GM12878 (cell line): ENCODE results near the gene FBF1. TPM values are rescaled to one million over a fixed set of nuclear protein-coding genes. Genes with fewer than 3 reads are reported as not detected.

Source experiments
- ATAC-seq: fragments of 200-7000 bp; cut with Tn5 transposase; 3 replicates; pipeline ENCODE4 v1.9.1; 2020; ENCODE audit warnings: mild to moderate bottlenecking, moderate library complexity
- BruUV-seq: library from RNA; stranded (reverse); fragments of 400-500 nt; replicated peaks from 2 replicates; lab custom pipeline; 2021; lab: Mats Ljungman, UMichigan
- CTCF ChIA-PET: fragments of 300-600 bp; sonication (Branson Sonifier 250); formaldehyde crosslinking; extraction: SDS; loops from one replicate; lab custom pipeline; 2021; ENCODE audit warnings: inconsistent platforms; lab: Yijun Ruan, JAX
- POLR2A ChIA-PET: fragments of 350-600 bp; formaldehyde crosslinking; extraction: SDS; loops from one replicate; lab custom pipeline; 2021; ENCODE audit warnings: inconsistent platforms; lab: Charles Lee
- RAD21 ChIA-PET: fragments of 300-600 bp; sonication (Branson Sonifier 250); formaldehyde crosslinking; loops from one replicate; lab custom pipeline; 2023; ENCODE audit warnings: antibody characterized with exemption; ENCODE audit not compliant: unreplicated experiment; lab: Charles Lee
- SMC1A ChIA-PET: fragments of 300-600 bp; sonication (Branson Sonifier 250); formaldehyde crosslinking; loops from one replicate; lab custom pipeline; 2023; ENCODE audit not compliant: unreplicated experiment, uncharacterized antibody; lab: Charles Lee
- DNase-seq: peaks from one replicate; pipeline ENCODE4 v3.0.0-alpha.2; 2011; ENCODE audit warnings: low read depth, low spot score
- FAIRE-seq: peaks from 3 replicates; lab custom pipeline; 2011; peaks lifted over from hg19 to GRCh38; lab: Jason Lieb, UNC
- H2AFZ ChIP-seq: 2 replicates; pipeline ENCODE4 v1.6.0; 2011; ENCODE audit warnings: low read depth, low read length, control low read depth; ENCODE audit not compliant: control insufficient read depth
- H3K27ac ChIP-seq: 2 replicates; pipeline ENCODE4 v1.5.1; 2011; ENCODE audit warnings: control low read depth; ENCODE audit not compliant: control insufficient read depth, insufficient read depth
- H3K27me3 ChIP-seq, 2 experiments: replicated peaks in 1 of 2; 2 replicates each; pipeline versions ENCODE4 v1.6.0 to v1.6.1; 2011; ENCODE audit warnings: low read length in 1 of 2; ENCODE audit not compliant: control insufficient read depth in 2 of 2, insufficient read depth in 2 of 2
- H3K36me3 ChIP-seq, 2 experiments: 2 replicates each; pipeline ENCODE4 v1.5.1; 2011; ENCODE audit warnings: low read length in 1 of 2; ENCODE audit not compliant: control insufficient read depth in 2 of 2, insufficient read depth in 2 of 2
- H3K4me1 ChIP-seq: 2 replicates; pipeline ENCODE4 v1.6.1; 2011; ENCODE audit warnings: mild to moderate bottlenecking, low read length, moderate library complexity, mixed read lengths; ENCODE audit not compliant: control insufficient read depth, insufficient read depth
- H3K4me2 ChIP-seq: 2 replicates; pipeline ENCODE4 v1.6.0; 2011; ENCODE audit warnings: control low read depth; ENCODE audit not compliant: control insufficient read depth, insufficient read depth
- H3K4me3 ChIP-seq: fragments of 200-600 bp; sonication (generic); 2 replicates; pipeline ENCODE4 v1.5.1; 2016
- H3K79me2 ChIP-seq: 2 replicates; pipeline ENCODE4 v1.6.0; 2011; ENCODE audit warnings: low read length; ENCODE audit not compliant: control insufficient read depth, insufficient read depth
- H3K9ac ChIP-seq: 2 replicates; pipeline ENCODE4 v1.8.0; 2011; ENCODE audit warnings: low read length, control low read depth, mixed read lengths; ENCODE audit not compliant: control insufficient read depth, insufficient read depth
- H3K9me3 ChIP-seq: replicated peaks from 3 replicates; pipeline ENCODE4 v1.5.1; 2011; ENCODE audit warnings: mild to moderate bottlenecking, low read length; ENCODE audit not compliant: control insufficient read depth, insufficient read depth
- H4K20me1 ChIP-seq: 2 replicates; pipeline ENCODE4 v1.6.0; 2011; ENCODE audit not compliant: control insufficient read depth, insufficient read depth
- ATF7 ChIP-seq: fragments of 450-650 bp; IDR thresholded peaks from 2 replicates; pipeline ENCODE4 v1.6.1; 2016; ENCODE audit warnings: low read depth, mild to moderate bottlenecking
- BCL11A ChIP-seq: IDR thresholded peaks from 2 replicates; pipeline ENCODE4 v1.6.1; 2011; ENCODE audit warnings: low read depth, low read length
- BRCA1 ChIP-seq: IDR thresholded peaks from 2 replicates; pipeline ENCODE4 v1.6.1; 2011; ENCODE audit warnings: low read depth, low read length, improper control_type of control experiment
- EED ChIP-seq: sonication (generic); IDR thresholded peaks from 2 replicates; pipeline ENCODE4 v1.6.1; 2016; ENCODE audit warnings: antibody characterized with exemption, low read depth
- EZH2 ChIP-seq: IDR thresholded peaks from 2 replicates; pipeline ENCODE4 v1.6.1; 2012; ENCODE audit warnings: low read depth, mild to moderate bottlenecking, control low read depth, inconsistent platforms, low read length, borderline replicate concordance; ENCODE audit not compliant: control insufficient read depth
- FOXM1 ChIP-seq: IDR thresholded peaks from 2 replicates; pipeline ENCODE4 v1.6.1; 2012; ENCODE audit warnings: low read depth, mild to moderate bottlenecking, inconsistent platforms, low read length, moderate library complexity
- MTA2 ChIP-seq: fragments of 450-650 bp; IDR thresholded peaks from 2 replicates; pipeline ENCODE4 v1.6.1; 2016; ENCODE audit warnings: low read depth, mild to moderate bottlenecking, moderate library complexity
- PML ChIP-seq: IDR thresholded peaks from 2 replicates; pipeline ENCODE4 v1.6.1; 2012; ENCODE audit warnings: low read length, inconsistent platforms
- RAD21 ChIP-seq: IDR thresholded peaks from 2 replicates; pipeline ENCODE4 v1.6.1; 2011; ENCODE audit warnings: mild to moderate bottlenecking, low read depth, low read length, moderate library complexity; ENCODE audit not compliant: insufficient read depth
- RAD51 ChIP-seq: fragments of 450-650 bp; IDR thresholded peaks from 2 replicates; pipeline ENCODE4 v1.6.1; 2016; ENCODE audit warnings: moderate library complexity, mild to moderate bottlenecking, inconsistent platforms
- RB1 ChIP-seq: fragments of 450-650 bp; formaldehyde crosslinking; IDR thresholded peaks from 2 replicates; pipeline ENCODE4 v1.6.1; 2017; ENCODE audit warnings: mild to moderate bottlenecking, borderline replicate concordance
- RELA ChIP-seq: fragments of 450-650 bp; IDR thresholded peaks from 2 replicates; pipeline ENCODE4 v1.8.0; 2014; ENCODE audit warnings: borderline replicate concordance; ENCODE audit not compliant: partially characterized antibody
- SIN3A ChIP-seq: IDR thresholded peaks from 2 replicates; pipeline ENCODE4 v1.6.1; 2012; ENCODE audit warnings: low read depth, low read length, improper control_type of control experiment
- SRF ChIP-seq, 2 experiments: IDR thresholded peaks; 2 replicates each; pipeline ENCODE4 v1.6.1; 2011; ENCODE audit warnings: low read depth in 2 of 2, low read length in 2 of 2, mild to moderate bottlenecking in 1 of 2, moderate library complexity in 1 of 2
- WGBS: methylation state at CpG from one replicate; pipeline ENCODE4 v1.1.6; 2016; ENCODE audit warnings: low lambda C conversion rate; ENCODE audit not compliant: insufficient replicate concordance, insufficient coverage; ENCODE audit errors: missing lambda C conversion rate; 5-methylcytosine and 5-hydroxymethylcytosine counted together
- in situ Hi-C: fragments of 300-500 bp; cut with MboI; formaldehyde crosslinking; loops from 9 replicates; pipeline ENCODE4 v1.14.3; 2018; ENCODE audit warnings: mixed read lengths
- intact Hi-C: fragments of 100-400 bp; cut with micrococcal nuclease; formaldehyde crosslinking; loops from one replicate; pipeline ENCODE4 v1.14.2; 2022; ENCODE audit not compliant: unreplicated experiment
- polyA plus RNA-seq, 11 experiments: library from polyadenylated mRNA; depleted of rRNA in 4 of 11; unstranded in 6 of 11; stranded (reverse) in 5 of 11; fragments of >200 nt; fragmentation: Nextera tagmentation in 4 of 11; fragmentation: Illumina TruSeq in 1 of 11; extraction: Ambion mirVana in 4 of 11; extraction: Trizol in 1 of 11; gene quantifications; 1 replicate in 1 of 11; 2 replicates in 10 of 11; pipeline versions ENCODE4 v1.2.1 to v1.2.3, GENCODE V29; 2011 to 2016; ENCODE audit warnings: inconsistent platforms in 2 of 11, missing spikeins in 2 of 11, low read depth in 1 of 11
- total RNA-seq, 4 experiments: library from RNA; depleted of rRNA in 3 of 4; stranded (reverse); fragments of >200 nt in 3 of 4; fragmentation: Illumina TruSeq in 1 of 4; extraction: Trizol in 1 of 4; gene quantifications; 2 replicates each; pipeline versions ENCODE4 v1.2.1 to v1.2.3, GENCODE V29; 2013 to 2021
- TF ChIP-seq, protein P1 (sequence below): IDR thresholded peaks from 2 replicates; pipeline ENCODE4 v1.6.1; 2012; ENCODE audit warnings: low read depth, low read length, improper control_type of control experiment
- TF ChIP-seq, protein P2 (sequence below): fragments of 450-650 bp; formaldehyde crosslinking; IDR thresholded peaks from 2 replicates; pipeline ENCODE4 v1.5.0; 2022; ENCODE audit warnings: mild to moderate bottlenecking, missing genetic modification characterization

The FBF1 gene
- total and polyA plus RNA-seq, 10 of the 15 experiments (the other 5 are each of a cell fraction or from before 2014, with no cell fraction given) = 0.29 to 15.0 (median 7.0) TPM

DNA sequence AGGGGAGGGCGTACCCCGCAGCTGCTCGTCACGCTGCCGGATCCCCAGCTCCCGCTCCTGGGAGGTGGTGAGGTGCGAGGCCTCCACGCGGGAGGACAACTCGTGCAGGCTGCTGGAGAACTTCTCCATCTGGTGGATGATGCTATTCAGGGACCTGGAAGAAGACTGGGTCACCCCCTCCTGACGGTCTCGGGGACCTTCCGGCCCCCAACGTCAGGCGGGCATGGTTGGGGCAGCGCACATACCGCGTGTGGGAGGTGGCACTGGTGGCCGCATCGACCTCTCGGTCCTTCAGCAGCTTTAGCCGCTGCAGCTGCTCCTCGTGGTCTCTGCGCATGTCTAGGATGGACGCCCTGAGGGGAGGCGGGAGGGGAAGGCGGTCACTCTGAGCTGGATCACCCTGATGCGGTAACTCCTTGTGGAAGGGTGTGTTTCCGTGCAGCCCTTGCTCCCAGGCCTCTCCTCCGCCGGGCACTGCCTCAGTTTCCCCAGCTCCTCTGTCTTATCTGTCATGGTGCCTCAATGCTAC, 22.9 kb downstream of the FBF1 start:
- no peaks in the 10 kb centered on the region for H3K36me3 ChIP-seq
- H3K4me3 ChIP-seq = no peak overlapping the region
- H3K27ac ChIP-seq = no peak overlapping the region
- CTCF ChIA-PET = interaction anchor here (1.1 kb wide), 1 partner anchor 9 kb away, joined by 4 read pairs; no protein-coding TSS in a partner anchor
- BruUV-seq = no TSS peak
- FAIRE-seq = no peak
- POLR2A ChIA-PET = interaction anchor here (0.6 kb wide), 1 partner anchor 17 kb away, joined by 5 read pairs; no protein-coding TSS in a partner anchor
- no peak overlapping the region for H3K4me2 ChIP-seq
- intact Hi-C loops = no loop called here
- H3K9me3 ChIP-seq = no peaks in the 10 kb centered on the region
- no peaks in the 10 kb centered on the region for H3K27me3 ChIP-seq
- H3K79me2 ChIP-seq = no peaks in the 10 kb centered on the region
- SMC1A ChIA-PET = no interaction called here
- RAD21 ChIA-PET = no interaction called here
- no peak overlapping the region for H2AFZ ChIP-seq
- no peak for ATAC-seq
- no peak overlapping the region for H3K9ac ChIP-seq
- no peaks in the 10 kb centered on the region for H4K20me1 ChIP-seq
- in situ Hi-C loops = no loop called here
- no peak for DNase-seq
- WGBS = 90% methylated on average over 31 of the region's 31 CpGs
- TF ChIP-seq EZH2 = no peak
- no peak for TF ChIP-seq RAD51
- TF ChIP-seq SIN3A = no peak
- TF ChIP-seq RELA = no peak
- no peak for TF ChIP-seq ATF7
- no peak for TF ChIP-seq EED
- TF ChIP-seq RAD21 = no peak
- TF ChIP-seq FOXM1 = no peak
- TF ChIP-seq BRCA1 = no peak
- TF ChIP-seq, protein P1, sequence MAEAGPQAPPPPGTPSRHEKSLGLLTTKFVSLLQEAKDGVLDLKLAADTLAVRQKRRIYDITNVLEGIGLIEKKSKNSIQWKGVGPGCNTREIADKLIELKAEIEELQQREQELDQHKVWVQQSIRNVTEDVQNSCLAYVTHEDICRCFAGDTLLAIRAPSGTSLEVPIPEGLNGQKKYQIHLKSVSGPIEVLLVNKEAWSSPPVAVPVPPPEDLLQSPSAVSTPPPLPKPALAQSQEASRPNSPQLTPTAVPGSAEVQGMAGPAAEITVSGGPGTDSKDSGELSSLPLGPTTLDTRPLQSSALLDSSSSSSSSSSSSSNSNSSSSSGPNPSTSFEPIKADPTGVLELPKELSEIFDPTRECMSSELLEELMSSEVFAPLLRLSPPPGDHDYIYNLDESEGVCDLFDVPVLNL = no peak
- TF ChIP-seq RB1 = no peak
- TF ChIP-seq BCL11A = no peak
- TF ChIP-seq, protein P2, sequence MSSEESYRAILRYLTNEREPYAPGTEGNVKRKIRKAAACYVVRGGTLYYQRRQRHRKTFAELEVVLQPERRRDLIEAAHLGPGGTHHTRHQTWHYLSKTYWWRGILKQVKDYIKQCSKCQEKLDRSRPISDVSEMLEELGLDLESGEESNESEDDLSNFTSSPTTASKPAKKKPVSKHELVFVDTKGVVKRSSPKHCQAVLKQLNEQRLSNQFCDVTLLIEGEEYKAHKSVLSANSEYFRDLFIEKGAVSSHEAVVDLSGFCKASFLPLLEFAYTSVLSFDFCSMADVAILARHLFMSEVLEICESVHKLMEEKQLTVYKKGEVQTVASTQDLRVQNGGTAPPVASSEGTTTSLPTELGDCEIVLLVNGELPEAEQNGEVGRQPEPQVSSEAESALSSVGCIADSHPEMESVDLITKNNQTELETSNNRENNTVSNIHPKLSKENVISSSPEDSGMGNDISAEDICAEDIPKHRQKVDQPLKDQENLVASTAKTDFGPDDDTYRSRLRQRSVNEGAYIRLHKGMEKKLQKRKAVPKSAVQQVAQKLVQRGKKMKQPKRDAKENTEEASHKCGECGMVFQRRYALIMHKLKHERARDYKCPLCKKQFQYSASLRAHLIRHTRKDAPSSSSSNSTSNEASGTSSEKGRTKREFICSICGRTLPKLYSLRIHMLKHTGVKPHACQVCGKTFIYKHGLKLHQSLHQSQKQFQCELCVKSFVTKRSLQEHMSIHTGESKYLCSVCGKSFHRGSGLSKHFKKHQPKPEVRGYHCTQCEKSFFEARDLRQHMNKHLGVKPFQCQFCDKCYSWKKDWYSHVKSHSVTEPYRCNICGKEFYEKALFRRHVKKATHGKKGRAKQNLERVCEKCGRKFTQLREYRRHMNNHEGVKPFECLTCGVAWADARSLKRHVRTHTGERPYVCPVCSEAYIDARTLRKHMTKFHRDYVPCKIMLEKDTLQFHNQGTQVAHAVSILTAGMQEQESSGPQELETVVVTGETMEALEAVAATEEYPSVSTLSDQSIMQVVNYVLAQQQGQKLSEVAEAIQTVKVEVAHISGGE (CRISPR knock-in tag) = no peak
- no peak for TF ChIP-seq PML
- no peak for TF ChIP-seq SRF (IDR thresholded peaks at IDR 0.05; ENCODE audit: low read depth in 2 of 2, low read length in 2 of 2)
- no peak for TF ChIP-seq MTA2
- TF ChIP-seq, all 136 proteins: peak for 0
- no peaks in the 10 kb centered on the region for H3K4me1 ChIP-seq
